Activated naive CD4-positive, alpha-beta T cell treated with anti-CD3 and anti-CD28 coated beads for 36 hours (primary cell): ENCODE measurements around the gene POTEE. TPM values are rescaled to one million over a fixed set of nuclear protein-coding genes. Genes with fewer than 3 reads are reported as not detected.
"Not testable (repeated sequence)": the region's sequence is repeated elsewhere in the genome, so short reads cannot be mapped to it uniquely, and the experiment has no call there.

Experiments used
- CTCF ChIA-PET: fragments of 350-600 bp; sonication (Branson Sonifier 250); formaldehyde crosslinking; loops from one replicate; lab custom pipeline; 2021; ENCODE audit warnings: antibody characterized with exemption; lab: Charles Lee
- DNase-seq: peaks from one replicate; pipeline ENCODE4 v3.0.0-alpha.2; 2020
- H3K27ac Mint-ChIP-seq: one replicate; pipeline ENCODE4 v1.8.0; 2021; ENCODE audit warnings: mild to moderate bottlenecking, mixed read lengths
- H3K27me3 Mint-ChIP-seq: one replicate; pipeline ENCODE4 v1.8.0; 2021; ENCODE audit warnings: low read depth, mixed read lengths
- H3K36me3 Mint-ChIP-seq: one replicate; pipeline ENCODE4 v1.8.0; 2021; ENCODE audit warnings: low read depth, mixed read lengths
- H3K4me1 Mint-ChIP-seq: one replicate; pipeline ENCODE4 v1.8.0; 2021; ENCODE audit warnings: low read depth, mixed read lengths
- H3K4me3 Mint-ChIP-seq: one replicate; pipeline ENCODE4 v1.8.0; 2021; ENCODE audit warnings: mild to moderate bottlenecking, moderate library complexity, mixed read lengths
- H3K9me3 Mint-ChIP-seq: one replicate; pipeline ENCODE4 v1.8.0; 2021; ENCODE audit warnings: mixed read lengths
- intact Hi-C: fragments of 100-400 bp; cut with micrococcal nuclease; formaldehyde crosslinking; loops from one replicate; pipeline ENCODE4 v1.15.1; 2023
- total RNA-seq, 2 experiments: library from RNA; stranded (reverse); gene quantifications; one replicate each; pipeline ENCODE4 v1.2.3, GENCODE V29; 2021

POTEE gene
- under 1 TPM; 0.40 to 0.45 TPM for total RNA-seq

DNA sequence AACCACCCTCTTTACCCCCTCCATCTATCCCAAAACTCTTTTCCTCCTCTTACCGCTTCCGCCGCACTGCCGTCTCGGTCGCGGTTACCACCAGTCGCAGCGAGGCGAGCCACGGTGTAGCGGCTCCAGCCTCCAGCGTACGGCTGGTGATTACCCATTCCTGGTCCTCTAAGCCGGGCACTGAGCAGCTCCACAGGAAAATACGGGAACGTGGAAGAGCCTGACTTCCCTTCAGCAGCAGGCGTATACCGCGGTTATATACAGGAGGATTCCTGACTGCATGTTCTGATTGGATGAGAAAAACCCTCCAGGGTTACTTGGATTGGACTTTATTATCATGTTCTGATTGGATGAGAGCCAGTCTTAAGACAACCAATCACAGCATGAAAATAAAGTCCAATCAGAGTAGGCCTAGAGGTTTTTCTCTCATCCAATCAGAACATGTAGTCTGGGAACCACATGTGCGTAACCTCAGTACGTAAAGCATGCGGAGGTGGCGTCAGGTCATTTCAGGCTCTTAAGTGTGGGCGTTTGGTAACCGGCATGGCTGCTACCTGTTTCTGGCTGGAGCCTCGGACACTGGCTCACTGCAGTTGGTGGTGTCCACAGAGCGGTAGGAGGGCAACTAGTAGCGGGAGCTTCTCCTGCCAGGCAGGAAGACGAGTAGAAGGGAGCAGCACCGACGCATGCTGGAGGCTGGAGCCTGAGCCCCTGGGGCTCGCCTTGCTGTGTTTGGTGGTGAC lies at the start of gene POTEE:
TSS of gene POTEE (plus strand) at position 507 of the 743 bp plus-strand sequence. CDS start 8,867 bp downstream, outside the sequence.
- intact Hi-C loops, CTCF ChIA-PET, H3K4me1 Mint-ChIP-seq: not testable (repeated sequence)

DNA sequence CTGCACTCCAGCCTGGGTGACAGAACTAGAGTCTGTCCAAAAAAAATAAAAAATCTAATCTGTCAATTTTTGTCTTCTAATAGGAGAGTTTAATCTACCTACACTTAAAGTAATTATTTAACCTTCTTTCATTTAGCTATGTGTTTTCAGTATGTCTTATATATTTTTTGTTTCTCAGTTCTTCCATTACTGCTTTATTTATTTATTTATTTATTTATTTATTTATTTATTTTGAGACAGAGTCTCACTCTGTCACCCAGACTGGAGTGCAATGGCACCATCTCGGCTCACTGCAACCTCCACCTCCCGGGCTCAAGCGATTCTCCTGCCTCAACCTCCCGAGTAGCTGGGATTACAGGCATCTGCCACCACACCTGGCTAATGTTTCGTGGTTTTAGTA lies 43.8 kb upstream of the POTEE start:
- H3K4me1 Mint-ChIP-seq, DNase-seq, H3K27me3 Mint-ChIP-seq, H3K36me3 Mint-ChIP-seq, intact Hi-C loops, H3K27ac Mint-ChIP-seq, H3K4me3 Mint-ChIP-seq, H3K9me3 Mint-ChIP-seq: not testable (repeated sequence)
- CTCF ChIA-PET, result interaction anchor here (0.6 kb wide), 2 partner anchors 11 to 29 kb away, joined by 3 to 4 read pairs; no protein-coding TSS in a partner anchor

More for the DNA sequence above, at the start of gene POTEE:
- not testable (repeated sequence) for DNase-seq, H3K4me3 Mint-ChIP-seq, H3K27ac Mint-ChIP-seq, H3K27me3 Mint-ChIP-seq, H3K36me3 Mint-ChIP-seq, H3K9me3 Mint-ChIP-seq

- CTCF ChIA-PET, result no interaction called here
- DNase-seq, result no peak
- no peaks in the 10 kb centered on the region for H3K36me3 Mint-ChIP-seq
- H3K4me1 Mint-ChIP-seq, result no peaks in the 10 kb centered on the region
- no peaks in the 10 kb centered on the region for H3K9me3 Mint-ChIP-seq
- no peak overlapping the region for H3K4me3 Mint-ChIP-seq
- intact Hi-C loops, result no loop called here
- H3K27me3 Mint-ChIP-seq, result peaks cover 2% of the 10 kb centered on the region
- no peak overlapping the region for H3K27ac Mint-ChIP-seq
Observed at GRCh38 chr2:131168538-131168937, 40.8 kb upstream of the POTEE start.

DNA sequence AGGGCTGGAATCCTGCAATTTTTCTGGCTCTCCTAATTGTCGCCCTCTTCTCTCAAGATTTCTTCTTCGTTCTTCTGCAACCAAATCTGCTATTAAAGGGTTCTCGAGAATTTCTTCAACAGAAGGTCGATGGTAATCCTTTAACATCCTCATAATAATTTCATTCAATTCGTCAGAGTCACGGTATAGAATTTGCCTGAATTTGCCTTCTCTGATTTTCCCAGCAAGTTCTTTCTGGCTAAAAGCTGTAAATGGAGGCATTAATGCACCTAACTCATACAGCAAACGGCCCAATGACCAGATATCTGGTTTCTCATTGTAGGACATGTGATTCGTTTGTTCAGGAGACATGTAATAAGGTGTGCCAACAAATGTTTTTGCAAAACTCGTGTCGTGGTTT lies 31.3 kb upstream of the POTEE start:
- H3K27me3 Mint-ChIP-seq, result peaks cover 20% of the 10 kb centered on the region
- intact Hi-C loops, CTCF ChIA-PET, H3K36me3 Mint-ChIP-seq, H3K27ac Mint-ChIP-seq, H3K4me3 Mint-ChIP-seq, H3K4me1 Mint-ChIP-seq, H3K9me3 Mint-ChIP-seq, DNase-seq: not testable (repeated sequence)

DNA sequence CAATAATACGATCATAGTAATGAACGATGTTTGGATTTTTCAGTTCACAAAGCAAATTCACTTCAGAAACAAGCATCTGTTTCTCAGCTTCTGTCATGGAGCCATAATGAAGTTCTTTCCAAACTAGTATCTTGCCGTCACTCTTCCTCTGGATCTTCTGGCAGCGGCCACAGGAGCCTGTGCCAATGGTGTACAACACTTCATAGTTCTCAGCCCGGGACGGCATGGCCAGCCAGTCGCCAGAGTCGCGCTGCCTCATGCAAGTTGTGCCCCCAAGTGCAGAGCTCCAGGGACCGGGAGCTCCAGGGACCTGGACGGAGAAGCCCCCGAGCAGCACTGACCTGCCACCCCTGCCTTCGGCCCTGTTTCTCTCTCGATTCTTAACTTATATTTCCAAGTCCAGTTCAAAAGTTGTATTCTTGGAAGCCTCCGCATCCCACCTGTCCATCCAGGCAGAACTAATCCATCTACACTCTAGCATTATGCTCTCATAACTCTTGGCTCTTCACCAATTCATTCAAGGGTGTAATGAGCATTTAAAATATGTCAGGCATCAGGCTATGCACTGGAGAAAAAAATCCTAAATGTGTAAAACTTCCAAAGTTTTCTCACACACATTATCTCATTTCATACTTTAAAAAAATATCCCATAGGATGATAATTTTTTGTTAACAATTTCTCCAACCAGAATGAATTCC lies 30.5 kb upstream of the POTEE start:
- DNase-seq, CTCF ChIA-PET, H3K4me3 Mint-ChIP-seq, H3K27ac Mint-ChIP-seq, H3K4me1 Mint-ChIP-seq, H3K36me3 Mint-ChIP-seq, H3K9me3 Mint-ChIP-seq, intact Hi-C loops: not testable (repeated sequence)
- peaks cover 21% of the 10 kb centered on the region for H3K27me3 Mint-ChIP-seq

- H3K36me3 Mint-ChIP-seq, H3K27ac Mint-ChIP-seq, H3K4me1 Mint-ChIP-seq, DNase-seq, intact Hi-C loops, H3K9me3 Mint-ChIP-seq, H3K4me3 Mint-ChIP-seq, CTCF ChIA-PET: not testable (repeated sequence)
- peaks cover 20% of the 10 kb centered on the region for H3K27me3 Mint-ChIP-seq
Observed at GRCh38 chr2:131181451-131181850, 27.9 kb upstream of the POTEE start.

DNA sequence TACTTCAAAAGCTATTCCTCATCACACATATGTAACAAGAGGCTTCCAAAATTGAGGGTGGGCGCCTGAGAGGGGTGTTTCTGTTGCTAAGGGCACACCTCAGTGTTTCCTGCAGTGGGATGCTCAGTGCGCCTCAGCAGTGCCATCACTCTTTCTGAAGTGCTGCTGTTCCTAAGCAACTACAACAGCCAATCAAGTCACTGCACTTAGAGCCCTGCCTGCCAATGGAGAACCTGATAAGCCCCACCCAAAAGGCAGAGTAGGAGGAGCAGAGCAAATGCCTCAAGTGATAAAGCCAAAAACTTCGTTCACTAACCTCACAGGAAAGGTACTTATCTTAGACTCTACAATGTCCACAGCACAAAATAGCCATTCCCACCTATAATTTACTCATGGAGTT lies 15.9 kb upstream of the POTEE start:
- H3K27ac Mint-ChIP-seq, CTCF ChIA-PET, H3K4me1 Mint-ChIP-seq, H3K4me3 Mint-ChIP-seq, H3K36me3 Mint-ChIP-seq, H3K9me3 Mint-ChIP-seq, intact Hi-C loops, DNase-seq: not testable (repeated sequence)
- peaks cover 17% of the 10 kb centered on the region for H3K27me3 Mint-ChIP-seq

GRCh38 chr2:131196186-131196585 lies 13.2 kb upstream of the POTEE start:
- H3K4me3 Mint-ChIP-seq, CTCF ChIA-PET, H3K4me1 Mint-ChIP-seq, H3K36me3 Mint-ChIP-seq, intact Hi-C loops, DNase-seq, H3K9me3 Mint-ChIP-seq, H3K27ac Mint-ChIP-seq: not testable (repeated sequence)
- peaks cover 14% of the 10 kb centered on the region for H3K27me3 Mint-ChIP-seq

GRCh38 chr2:131201098-131201497 lies 8.2 kb upstream of the POTEE start:
- no peaks in the 10 kb centered on the region for H3K36me3 Mint-ChIP-seq
- H3K4me1 Mint-ChIP-seq, result no peaks in the 10 kb centered on the region
- H3K4me3 Mint-ChIP-seq, result no peak overlapping the region
- DNase-seq, result no peak
- CTCF ChIA-PET, result no interaction called here
- H3K27ac Mint-ChIP-seq, result no peak overlapping the region
- peaks cover 2% of the 10 kb centered on the region for H3K27me3 Mint-ChIP-seq
- no peaks in the 10 kb centered on the region for H3K9me3 Mint-ChIP-seq
- intact Hi-C loops, result no loop called here

DNA sequence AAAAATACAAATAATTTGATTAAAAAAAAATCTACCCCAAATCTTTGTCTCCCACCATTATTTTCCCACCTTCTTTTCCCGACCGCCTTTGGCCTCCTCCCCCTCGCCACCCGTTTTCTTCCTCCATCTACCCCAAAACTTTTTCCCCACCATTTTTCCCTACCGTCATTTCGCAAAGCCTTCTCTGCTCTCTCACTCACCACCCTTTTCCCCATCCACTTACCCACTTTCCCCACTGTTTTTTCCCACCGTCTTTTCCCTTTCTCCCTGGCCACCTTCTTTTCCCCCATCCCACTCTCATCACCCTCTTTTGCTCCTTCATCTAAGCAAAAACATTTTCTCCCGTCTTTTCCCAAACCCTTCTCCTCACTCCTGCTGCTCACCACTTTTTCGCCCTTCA lies 1.5 kb upstream of the POTEE start:
- H3K9me3 Mint-ChIP-seq, H3K27ac Mint-ChIP-seq, H3K4me3 Mint-ChIP-seq, intact Hi-C loops, H3K36me3 Mint-ChIP-seq, H3K27me3 Mint-ChIP-seq, H3K4me1 Mint-ChIP-seq, DNase-seq, CTCF ChIA-PET: not testable (repeated sequence)

DNA sequence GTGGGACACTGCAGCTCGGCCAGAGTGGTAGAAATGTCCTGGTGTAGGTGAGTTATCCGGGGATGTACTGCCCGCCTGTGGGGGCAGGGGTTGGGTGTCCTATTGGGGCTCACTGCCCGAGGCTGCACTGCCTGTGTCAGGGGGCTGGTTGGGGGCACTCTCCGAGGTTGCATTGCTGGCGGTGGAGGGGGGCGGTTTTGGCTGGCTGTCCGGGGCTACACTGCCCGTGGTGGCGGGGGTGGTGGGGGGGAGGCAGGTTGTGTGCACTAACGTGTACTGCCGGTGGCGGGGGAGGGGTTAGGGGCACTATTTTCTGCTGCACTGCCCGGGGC lies 403 bp downstream of the POTEE start:
- H3K36me3 Mint-ChIP-seq, H3K4me1 Mint-ChIP-seq, H3K27me3 Mint-ChIP-seq, DNase-seq, CTCF ChIA-PET, H3K9me3 Mint-ChIP-seq, intact Hi-C loops, H3K27ac Mint-ChIP-seq, H3K4me3 Mint-ChIP-seq: not testable (repeated sequence)

- CTCF ChIA-PET, H3K36me3 Mint-ChIP-seq, intact Hi-C loops, H3K27ac Mint-ChIP-seq, H3K4me1 Mint-ChIP-seq, DNase-seq, H3K9me3 Mint-ChIP-seq, H3K4me3 Mint-ChIP-seq, H3K27me3 Mint-ChIP-seq: not testable (repeated sequence)
Observed at GRCh38 chr2:131210434-131211211, 1.3 kb downstream of the POTEE start.
